Measurements from ENCODE around the gene KAZN. TPM values are rescaled to one million over a fixed set of nuclear protein-coding genes. Genes with fewer than 3 reads are reported as not detected.

Gene KAZN
- total RNA-seq, 1 donor from 2014 or later = 7.9 TPM

GRCh38 chr1:15080328-15081007 is 482.0 kb downstream of the KAZN start:
- H3K9me3 Mint-ChIP-seq (ENCODE audit: unreplicated experiment) = peaks cover 3% of the 10 kb centered on the region
- H3K4me3 Mint-ChIP-seq (ENCODE audit: unreplicated experiment) = no peak overlapping the region
- no peaks in the 10 kb centered on the region for H3K36me3 Mint-ChIP-seq (ENCODE audit: unreplicated experiment)
- H3K27me3 Mint-ChIP-seq (ENCODE audit: unreplicated experiment) = peaks cover 3% of the 10 kb centered on the region
- H3K4me1 Mint-ChIP-seq (ENCODE audit: low read depth, unreplicated experiment) = no peaks in the 10 kb centered on the region
- no peak overlapping the region for H3K27ac Mint-ChIP-seq (ENCODE audit: unreplicated experiment)
- DNase-seq = no peak
- TF ChIP-seq CTCF (IDR thresholded peaks at IDR 0.05; ENCODE audit: partially characterized antibody, unreplicated experiment) = no peak

GRCh38 chr1:15081102-15081501 is 482.6 kb downstream of the KAZN start:
- no peak for DNase-seq
- Mint-ChIP-seq H3K4me1 (ENCODE audit: low read depth, unreplicated experiment) (no peaks in the 10 kb centered on the region), H3K27me3 (ENCODE audit: unreplicated experiment) (peaks cover 3% of the 10 kb centered on the region), H3K27ac (ENCODE audit: unreplicated experiment) (no peak overlapping the region), H3K36me3 (ENCODE audit: unreplicated experiment) (no peaks in the 10 kb centered on the region), H3K9me3 (ENCODE audit: unreplicated experiment) (peaks cover 3% of the 10 kb centered on the region), H3K4me3 (ENCODE audit: unreplicated experiment) (no peak overlapping the region)
- no peak for TF ChIP-seq CTCF (IDR thresholded peaks at IDR 0.05; ENCODE audit: partially characterized antibody, unreplicated experiment)

GRCh38 chr1:15083578-15083977 is 485.1 kb downstream of the KAZN start:
- no peaks in the 10 kb centered on the region for H3K4me1 Mint-ChIP-seq (ENCODE audit: low read depth, unreplicated experiment)
- H3K27me3 Mint-ChIP-seq (ENCODE audit: unreplicated experiment) = peaks cover 1% of the 10 kb centered on the region
- H3K27ac Mint-ChIP-seq (ENCODE audit: unreplicated experiment) = no peak overlapping the region
- H3K36me3 Mint-ChIP-seq (ENCODE audit: unreplicated experiment) = no peaks in the 10 kb centered on the region
- H3K9me3 Mint-ChIP-seq (ENCODE audit: unreplicated experiment) = peaks cover 3% of the 10 kb centered on the region
- no peak for DNase-seq
- no peak for TF ChIP-seq CTCF (IDR thresholded peaks at IDR 0.05; ENCODE audit: partially characterized antibody, unreplicated experiment)
- no peak overlapping the region for H3K4me3 Mint-ChIP-seq (ENCODE audit: unreplicated experiment)

GRCh38 chr1:15088281-15088971 is 489.9 kb downstream of the KAZN start:
- Mint-ChIP-seq H3K36me3 (ENCODE audit: unreplicated experiment) (no peaks in the 10 kb centered on the region), H3K9me3 (ENCODE audit: unreplicated experiment) (peaks cover 3% of the 10 kb centered on the region), H3K4me3 (ENCODE audit: unreplicated experiment) (no peak overlapping the region), H3K27ac (ENCODE audit: unreplicated experiment) (no peak overlapping the region), H3K4me1 (ENCODE audit: low read depth, unreplicated experiment) (peaks cover 11% of the 10 kb centered on the region), H3K27me3 (ENCODE audit: unreplicated experiment) (peaks cover 4% of the 10 kb centered on the region)
- no peak for DNase-seq
- no peak for TF ChIP-seq CTCF (IDR thresholded peaks at IDR 0.05; ENCODE audit: partially characterized antibody, unreplicated experiment)
